GM19372 (cell line): ENCODE results near the gene ARHGAP4.

Experiments used
- ATAC-seq: cut with Tn5 transposase; IDR thresholded peaks from one replicate; pipeline ENCODE4 v1.9.1; 2021; ENCODE audit warnings: mild to moderate bottlenecking, low read depth, moderate library complexity; ENCODE audit not compliant: unreplicated experiment

ARHGAP4 gene

DNA sequence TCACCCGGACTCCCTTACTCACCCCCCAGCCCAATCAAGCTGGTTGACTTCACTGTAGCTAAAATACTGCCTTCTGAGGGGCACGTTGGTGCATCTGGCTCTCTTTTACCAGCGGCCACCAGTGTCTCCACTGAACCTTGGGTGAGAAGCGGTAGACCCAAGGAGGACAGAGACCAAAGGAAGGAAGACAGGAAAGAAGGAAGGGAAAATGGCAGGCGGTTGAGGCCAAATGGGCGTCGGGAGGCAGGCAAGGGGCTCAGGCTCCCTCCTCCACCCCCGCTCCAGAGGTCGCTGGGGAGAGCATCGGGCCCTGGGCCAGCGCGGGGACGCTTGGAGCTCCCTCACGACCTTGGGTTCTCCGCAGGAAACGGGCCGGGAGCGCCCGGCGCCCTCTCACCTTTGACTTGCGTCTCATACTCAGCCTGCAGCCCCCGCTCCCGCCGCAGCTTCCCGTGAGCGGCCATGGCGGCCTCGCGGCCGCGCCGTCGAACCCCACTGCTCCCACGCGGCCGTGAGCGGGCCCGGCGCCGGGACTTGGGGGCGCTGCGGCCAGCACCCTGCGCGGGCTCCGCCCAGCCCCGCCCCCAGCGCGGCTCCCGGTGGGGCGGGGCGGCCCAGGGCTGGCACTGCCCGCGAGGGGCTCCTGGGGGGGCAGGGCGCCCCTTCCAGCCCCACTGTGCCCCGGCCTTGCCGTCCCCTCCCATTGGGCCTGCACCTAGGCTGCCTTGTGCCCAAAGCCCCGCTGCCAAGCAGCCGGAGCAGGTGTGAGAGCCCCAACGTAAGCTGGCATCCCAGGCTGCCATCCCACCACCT lies at the start of gene ARHGAP4:
Gene ARHGAP4, minus strand, starts transcription at position 526 of the 813 bp plus-strand sequence. Its CDS starts 62 bp downstream, at position 464.
- ATAC-seq, result no peak

DNA sequence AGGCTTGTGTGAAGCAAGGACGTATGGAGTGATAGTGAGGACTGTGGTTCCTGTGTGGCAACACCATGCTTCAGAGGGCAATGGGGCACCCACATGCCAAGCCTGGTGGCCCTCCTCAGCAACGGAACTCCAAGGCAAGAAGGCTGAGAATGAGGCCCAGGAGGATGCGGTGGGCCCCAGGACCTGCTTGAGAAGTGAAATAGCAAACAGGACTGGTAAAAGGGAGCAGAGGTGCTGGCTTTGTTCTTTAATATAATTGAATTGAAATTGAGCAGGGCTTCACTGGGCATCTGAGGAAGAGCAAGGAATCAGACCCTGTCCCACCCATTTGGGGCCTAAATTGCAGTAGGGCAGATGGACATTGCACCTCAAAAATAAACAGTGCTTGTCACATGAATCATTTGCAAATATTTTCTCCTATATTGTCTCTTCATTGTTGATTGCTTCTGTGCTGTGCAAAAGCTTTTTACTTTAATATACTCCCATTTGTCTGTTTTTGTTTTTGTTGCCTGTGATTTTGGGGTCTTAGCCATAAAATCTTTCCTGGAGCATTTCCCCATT lies 48.7 kb upstream of the ARHGAP4 start:
- ATAC-seq, result no peak

DNA sequence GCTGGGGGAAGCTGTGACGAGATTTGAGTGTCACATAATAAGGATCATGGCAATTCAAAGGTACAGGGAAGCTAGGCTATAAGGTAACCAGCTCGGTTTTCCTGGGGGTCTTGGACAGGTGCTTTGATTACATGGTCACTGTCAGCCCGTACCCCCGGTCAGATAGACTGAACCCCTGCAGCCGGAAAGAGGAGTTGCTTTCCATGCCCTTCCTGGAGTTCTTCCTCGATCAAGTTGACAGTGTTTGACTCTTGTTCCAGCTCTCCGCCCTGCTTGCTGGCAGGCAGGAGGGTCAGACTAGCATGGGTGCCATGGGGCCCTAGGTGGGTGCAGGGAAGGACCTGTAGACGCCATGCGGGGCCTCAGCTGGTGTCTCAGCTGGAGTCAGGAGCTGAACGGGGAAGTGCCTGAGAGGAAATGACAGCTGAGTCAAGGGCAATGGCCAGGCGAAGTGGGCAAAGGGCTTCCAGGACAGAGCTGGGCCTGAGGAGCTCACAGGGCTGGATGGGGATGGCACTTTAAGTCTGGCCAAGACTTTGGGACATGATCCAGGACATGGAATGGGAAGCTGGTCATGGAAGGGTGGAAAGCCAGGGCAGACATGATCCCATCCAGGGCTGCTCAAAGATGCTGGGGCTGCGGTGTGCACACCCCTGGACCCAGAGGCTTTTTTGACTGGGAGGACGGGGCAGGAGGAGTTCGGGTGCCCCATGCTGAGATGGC lies 48.1 kb upstream of the ARHGAP4 start:
- ATAC-seq, result no peak

DNA sequence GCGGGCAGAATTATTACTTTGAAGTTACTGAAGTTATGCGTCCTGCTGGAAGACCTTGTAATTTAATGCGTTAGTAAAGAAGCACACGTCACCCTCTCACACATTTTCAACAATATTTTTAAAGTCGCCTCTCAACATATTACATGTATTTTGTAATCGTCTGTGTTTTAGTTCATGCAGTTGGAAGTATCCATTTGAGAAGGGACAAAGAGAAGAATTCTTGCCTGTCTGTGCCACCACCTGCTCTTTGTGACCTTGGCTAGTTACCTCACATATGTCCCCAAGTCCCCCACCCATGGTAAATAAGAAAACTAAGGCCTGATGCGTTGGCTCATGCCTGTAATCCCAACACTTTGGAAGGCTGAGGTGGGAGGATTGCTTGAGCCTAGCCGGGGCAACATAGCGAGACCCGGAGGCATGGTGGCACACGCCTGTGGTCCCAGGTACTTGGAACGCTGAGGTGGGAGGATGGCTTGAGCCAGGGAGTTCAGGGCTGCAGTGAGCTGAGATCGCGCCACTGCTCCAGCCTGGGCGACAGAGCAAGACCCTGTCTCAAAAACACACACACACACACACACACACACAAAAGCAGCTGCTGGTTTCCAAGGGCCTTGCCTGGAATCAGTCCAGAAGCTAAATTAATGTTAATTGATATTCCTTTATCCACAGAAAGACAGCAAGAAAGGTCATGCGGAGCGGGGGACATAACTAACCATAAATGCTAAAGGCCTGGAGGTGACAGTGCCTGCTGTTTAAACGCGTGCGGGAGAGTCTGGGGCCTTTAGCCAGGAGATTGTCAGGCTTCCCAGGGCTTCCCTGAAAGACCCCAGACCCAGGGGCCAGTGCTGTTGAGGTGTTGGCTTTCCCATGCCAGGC lies 47.3 kb upstream of the ARHGAP4 start:
- ATAC-seq, result no peak

DNA sequence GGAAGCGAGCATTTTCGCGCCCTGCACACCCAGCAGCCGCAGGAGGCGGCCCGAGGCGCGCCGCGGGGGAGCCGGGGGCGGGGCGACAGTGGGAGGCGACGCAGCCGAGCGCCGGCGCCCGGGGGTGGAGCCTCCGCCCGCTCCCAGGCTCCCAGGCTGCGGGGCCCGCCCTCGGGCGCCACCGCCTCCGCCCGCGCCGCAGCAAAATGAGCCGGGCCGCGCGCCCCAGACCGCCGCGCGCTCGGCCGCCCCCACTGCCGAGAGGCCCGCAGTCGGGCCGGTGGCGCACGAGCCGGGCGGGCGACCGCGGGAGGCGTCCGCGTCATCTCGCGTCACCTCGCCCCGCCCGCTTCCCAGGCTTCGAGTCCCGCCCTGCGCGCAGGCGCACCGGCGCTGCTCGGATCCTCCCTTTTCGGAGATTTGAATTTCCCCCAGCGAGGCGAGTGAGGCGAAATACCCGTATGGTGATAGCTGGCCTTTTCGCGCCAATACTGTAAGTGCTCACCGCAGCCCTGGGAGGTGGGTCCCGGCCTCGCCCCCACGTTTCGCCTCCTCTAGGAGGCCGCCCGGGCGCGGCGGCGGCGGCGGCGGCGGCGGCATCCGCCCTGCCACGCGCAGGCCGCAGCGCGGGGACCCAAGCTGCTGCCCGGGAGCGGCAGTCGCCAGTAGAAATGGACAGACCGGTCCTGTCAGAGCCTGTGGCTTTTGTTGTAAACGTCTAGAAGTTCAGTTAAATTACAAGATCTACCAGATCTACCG lies 46.5 kb upstream of the ARHGAP4 start, which contains the start of gene TMEM187:
Gene TMEM187, plus strand, starts transcription at position 387 of the 759 bp plus-strand sequence. CDS start 9,309 bp downstream, outside the sequence.
- ATAC-seq, result peak; percentile 45

DNA sequence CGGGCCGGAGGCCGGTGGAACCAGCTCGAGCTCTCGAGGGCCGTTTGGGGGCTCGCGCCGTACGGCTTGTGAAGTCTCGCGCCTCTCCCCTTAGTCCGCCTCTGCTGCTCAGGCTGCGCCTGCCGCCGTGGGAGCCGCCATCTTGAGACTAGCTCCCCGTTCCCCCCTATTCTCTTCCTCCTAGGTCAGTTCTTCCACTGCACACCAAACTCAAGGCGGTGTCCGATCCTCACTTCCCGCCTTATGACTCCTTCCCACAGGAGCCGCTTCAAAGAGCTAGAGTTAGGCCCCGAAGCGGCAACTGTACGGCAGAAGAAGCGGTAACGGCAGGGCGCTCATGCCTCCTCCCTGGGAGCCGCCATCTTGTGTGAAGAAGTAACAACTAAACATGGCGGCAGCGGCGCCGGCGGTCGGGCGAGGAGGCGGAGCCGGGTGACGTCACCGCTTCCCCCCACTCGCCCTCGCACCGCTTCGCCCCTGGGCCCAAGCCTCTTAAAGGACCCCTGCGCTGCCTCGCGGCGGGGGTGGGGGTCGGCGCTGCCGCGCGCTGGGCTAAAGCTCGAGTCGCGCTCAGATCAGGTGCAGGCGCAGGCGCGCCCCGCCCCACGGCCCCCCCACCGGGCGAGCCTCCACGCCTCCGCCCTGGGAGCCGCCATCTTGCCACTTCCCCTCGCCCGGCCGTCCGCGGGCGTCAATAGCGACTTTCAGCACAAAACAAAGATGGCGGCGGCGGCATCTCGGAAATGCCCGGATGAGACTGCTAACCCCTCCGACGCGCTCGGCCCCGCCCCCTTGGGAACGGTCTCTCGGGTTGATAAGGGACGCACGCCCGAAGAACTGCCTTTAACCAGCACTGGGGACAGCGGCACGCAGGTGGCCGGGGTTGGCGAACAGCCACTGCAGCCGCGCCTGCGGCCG lies 45.6 kb upstream of the ARHGAP4 start, which contains the start of gene HCFC1:
Gene HCFC1, minus strand, starts transcription at position 369 of the 918 bp plus-strand sequence. CDS start 978 bp downstream, outside the sequence.
- peak; percentile 35 for ATAC-seq

DNA sequence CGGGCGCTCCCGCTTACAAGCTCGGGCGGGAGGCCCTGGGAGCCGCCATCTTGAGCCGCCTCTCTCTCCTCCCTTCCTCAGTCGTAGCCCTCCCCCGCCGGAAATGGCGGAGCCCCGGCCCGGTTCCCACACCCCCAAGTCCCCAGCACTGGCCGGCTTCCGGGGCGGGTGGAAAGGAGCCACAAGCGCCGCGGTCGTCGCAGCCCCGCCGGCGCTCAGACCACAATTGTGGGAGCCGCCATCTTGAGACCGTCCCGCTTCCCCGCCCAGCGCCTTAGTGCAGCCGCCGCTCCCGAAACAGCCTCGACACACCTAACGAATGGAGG lies 45.0 kb upstream of the ARHGAP4 start:
- ATAC-seq, result peak; percentile 30

DNA sequence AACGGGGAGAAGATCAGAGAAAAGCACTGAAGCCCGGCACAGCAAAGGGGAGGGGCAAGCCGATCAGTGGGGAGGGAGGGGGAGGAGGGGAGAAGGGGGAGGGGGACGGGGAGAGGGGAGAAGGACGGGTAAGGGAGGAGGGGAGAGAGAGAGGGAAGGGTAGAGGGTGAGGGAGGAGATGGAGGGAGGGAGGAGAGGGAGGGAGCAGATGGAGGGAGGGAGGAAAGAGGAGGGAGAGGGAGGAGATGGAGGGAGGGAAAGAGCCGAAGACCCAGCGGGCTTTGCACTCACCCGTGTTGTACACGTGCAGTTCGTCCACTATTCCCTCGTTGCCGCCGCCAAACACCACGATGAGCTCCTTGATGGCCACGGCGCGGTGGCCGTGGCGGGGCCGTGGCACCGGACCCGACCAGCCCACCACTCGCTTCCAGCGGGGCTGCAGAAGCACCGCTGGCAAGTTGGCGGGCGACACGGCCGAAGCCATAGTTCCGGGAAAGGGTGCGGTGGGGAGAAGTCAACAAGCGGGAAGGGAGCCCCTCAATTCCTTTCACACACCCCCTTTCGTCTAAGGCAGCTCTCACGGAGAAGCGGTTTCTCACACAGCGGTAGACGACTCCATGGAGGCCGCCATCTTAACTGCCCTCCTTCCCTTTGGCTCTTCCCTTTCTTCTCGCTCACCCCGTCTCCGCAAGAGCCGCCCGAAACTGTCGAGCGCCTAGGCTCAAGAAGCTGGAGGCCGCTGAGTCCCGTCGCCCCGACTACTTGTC lies 44.5 kb upstream of the ARHGAP4 start:
- no peak for ATAC-seq

DNA sequence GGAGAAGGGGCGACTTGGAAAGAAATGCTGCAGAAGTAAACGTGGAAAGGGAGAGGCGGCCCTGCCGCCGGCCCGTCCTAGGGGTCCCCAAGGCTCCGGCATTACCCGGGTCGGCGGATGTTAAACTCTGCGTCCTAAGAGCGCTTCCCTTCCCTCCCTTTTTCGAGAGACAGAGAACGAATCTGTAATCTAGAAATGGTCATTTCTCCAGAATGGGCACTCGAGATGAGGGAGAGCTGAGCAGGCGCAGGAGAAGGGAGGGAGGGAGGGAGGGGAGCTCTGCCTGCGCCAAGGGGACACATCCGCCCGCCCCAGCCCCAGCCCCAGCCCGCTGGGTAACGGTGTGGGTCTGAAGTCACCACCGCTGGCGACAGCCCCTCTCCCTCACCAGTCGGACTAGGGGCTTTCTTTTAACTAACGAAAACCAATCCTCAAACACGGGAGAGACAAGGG lies 43.9 kb upstream of the ARHGAP4 start:
- ATAC-seq, result no peak

DNA sequence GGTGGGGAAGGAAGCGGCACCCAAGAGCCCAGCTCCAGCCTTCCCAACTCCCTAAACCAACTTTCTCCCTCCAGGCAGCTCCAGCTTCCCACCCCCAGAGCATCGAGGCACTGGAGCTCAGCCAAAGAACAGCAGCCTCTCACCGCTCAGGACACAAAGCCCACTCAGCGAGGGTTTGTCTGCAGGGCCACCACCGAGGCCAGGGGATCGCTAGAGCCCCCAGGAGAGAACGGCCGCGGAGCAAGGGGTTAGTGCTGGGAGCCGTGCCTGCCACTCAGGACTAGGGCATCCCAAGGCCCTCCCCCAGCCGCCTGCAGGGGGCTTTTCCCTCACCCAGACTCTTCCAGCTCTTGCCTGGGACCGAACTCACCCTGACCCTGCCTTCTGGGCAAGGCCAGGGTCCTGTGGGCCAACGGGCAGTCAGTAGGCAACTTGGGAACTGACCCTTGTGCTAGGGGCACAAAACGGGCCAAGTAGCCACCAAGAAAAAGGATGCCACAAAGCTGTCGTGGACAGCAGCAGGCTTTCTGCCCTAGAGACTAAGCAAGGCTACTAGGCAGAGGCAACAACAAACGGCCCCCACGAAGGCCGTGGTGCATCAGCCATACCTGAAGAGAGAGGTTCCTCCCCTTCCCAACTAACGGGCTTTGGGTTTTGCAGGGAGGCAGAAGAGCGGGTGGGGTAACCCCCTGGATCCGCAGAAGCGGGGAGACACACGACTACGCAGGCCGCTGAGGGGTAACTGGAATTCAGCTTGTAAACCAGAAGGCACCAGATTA lies 43.2 kb upstream of the ARHGAP4 start:
- ATAC-seq, result no peak

DNA sequence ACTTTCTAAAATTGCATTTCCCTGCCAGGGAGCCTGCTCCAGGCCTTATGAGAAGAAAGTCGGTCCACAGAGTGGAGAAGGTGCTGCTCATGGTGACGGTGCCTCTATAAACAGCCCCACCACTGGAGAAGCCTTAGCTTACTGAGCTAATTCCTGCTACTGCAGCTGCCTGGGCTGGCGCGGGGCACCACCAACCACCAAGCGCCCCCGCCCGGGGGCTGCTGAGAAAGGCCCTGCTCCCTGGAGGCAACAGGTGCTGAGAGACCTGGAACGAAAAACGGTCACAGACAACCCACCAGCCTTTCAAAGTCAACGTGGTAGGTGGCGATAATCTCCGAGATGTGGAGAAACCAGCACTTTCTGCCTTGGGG lies 42.7 kb upstream of the ARHGAP4 start:
- no peak for ATAC-seq

DNA sequence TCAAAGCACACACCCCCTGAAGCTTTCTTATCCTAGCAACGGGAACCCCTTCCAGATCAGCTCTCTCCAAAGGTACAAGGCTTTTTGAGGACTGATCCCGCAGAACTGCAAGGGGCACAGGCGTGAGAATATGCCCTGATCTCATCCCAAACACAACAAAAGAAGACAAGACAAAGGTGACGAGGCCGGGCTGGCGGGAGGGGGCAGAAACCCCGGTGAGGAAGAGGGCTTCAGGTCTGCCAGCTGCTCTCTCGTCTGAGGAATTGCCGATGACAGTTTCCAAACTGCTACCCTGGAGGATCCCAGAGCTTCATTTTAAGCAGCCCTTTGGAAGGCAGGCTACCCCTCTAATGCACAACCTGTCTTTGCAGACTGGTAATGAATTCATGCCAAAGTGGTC lies 42.2 kb upstream of the ARHGAP4 start:
- ATAC-seq, result no peak

DNA sequence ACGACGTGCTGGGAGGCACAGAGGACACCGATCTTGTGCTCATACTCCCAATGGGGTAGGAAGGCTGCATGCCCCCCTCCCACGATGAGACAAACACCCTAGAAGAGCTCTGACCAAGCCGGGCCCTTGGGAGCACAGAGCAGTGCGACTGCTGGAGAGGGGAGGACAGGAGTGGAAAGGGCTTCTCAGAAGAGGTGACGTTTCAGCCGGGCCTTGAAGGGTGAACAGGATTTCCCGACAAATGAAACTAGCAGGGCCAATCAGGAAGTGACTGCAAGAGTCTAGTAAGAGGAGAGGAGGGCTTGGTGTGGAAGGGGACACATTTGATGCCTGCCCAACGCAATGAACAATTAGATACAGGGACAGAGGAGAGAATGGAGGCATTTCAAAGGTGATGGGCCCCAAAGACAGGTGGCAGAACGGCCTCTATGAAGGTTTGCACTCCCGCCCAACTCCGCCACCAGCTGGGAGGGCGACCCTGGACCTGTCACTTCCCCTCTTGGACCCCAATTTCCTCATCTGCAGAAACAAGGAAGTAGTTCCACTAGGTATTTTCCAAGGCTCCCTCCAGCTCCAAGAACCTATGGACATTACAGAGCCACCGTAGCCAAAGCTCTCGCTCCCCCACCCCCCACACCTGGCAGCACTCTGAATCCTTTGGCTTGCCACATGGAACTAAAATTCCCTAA lies 41.6 kb upstream of the ARHGAP4 start:
- ATAC-seq, result no peak

DNA sequence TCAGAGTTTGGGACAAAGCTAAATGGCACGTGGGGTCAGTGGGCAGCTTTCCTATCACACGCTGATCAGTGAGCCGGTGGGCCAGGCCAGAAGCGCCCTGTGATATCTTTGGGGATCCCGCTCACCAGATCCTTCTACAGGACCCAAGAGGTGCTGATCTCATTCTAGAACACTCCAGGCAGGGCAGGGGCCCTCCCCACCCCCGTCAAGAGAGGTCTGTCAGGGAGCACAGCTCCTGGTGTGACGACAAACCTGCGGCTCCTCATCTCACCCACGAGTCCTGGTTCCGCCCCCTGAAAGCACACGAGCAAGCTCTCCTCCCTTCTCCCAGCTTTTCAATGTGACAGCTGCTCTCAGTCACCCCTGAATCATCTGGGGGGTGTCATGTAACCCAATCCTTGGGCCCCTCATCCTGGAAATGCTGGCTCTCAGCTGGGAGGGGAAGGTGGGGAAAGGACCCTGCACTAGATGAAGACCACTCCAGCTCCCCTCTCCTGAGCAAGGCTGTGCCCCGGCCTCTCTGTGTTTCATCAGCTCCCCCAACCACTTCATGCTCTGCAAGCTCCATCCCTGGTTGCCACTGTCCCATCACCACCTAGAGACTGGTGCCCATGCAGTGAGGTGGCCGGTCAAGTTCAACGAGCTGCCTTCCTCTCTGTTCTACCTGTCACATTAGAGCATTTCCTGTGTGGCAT lies 40.9 kb upstream of the ARHGAP4 start:
- ATAC-seq, result no peak

DNA sequence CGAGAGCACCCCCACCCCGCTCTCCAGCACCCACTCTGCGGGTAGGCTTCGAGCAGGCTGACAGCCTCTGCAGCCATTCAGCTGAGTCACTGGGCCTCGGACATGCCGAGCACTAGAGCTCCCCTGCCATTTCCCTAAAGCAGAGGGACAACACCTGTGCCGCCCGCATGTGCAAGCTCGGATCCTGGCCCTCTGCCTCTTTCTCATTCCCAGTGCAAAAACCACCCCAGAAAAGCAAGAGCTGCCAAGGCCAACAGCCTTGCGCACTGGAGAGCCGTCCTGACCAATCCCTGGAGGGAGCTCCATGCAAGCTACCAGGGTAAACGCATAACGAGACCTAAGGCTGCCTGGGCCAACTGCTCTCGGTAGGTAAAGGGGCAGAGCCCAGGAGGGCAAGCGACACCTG lies 40.2 kb upstream of the ARHGAP4 start:
- no peak for ATAC-seq

DNA sequence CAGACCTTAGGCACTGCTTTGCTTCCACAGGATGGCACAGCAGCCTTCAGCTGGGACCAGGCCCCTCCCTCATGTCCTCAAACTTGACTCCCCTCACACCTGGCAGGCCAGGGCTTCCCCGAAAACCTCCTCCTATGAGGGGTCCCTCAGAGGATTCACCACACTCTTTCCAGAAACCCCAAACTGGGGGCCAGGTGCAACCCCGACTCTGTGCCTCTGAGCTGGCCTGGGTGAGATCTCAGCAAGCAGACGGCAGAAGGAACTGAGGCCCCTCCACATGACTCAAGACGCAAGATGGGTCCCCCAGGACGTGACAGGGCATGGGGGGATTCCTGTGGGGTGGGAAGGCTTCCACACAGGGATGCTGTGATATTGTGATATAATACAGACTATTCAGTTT lies 39.3 kb upstream of the ARHGAP4 start:
- no peak for ATAC-seq
